ACC112 (cell line): ENCODE results near the gene NFKB1.

ENCODE experiments used
- H2AFZ ChIP-seq: fragments of 200-600 bp; sonication (generic); one replicate; pipeline ENCODE4 v1.6.0; 2017; ENCODE audit warnings: antibody characterized with exemption, low read length; ENCODE audit not compliant: unreplicated experiment
- H3K27ac ChIP-seq: fragments of 200-600 bp; sonication (generic); 2 replicates; pipeline ENCODE4 v1.5.1; 2014; ENCODE audit warnings: low read depth, mild to moderate bottlenecking, antibody characterized with exemption, low read length, moderate library complexity
- H3K27me3 ChIP-seq: fragments of 200-600 bp; sonication (generic); 2 replicates; pipeline ENCODE4 v1.6.1; 2014; ENCODE audit warnings: mild to moderate bottlenecking, antibody characterized with exemption, low read length, moderate library complexity, mixed read lengths; ENCODE audit not compliant: insufficient read depth
- H3K36me3 ChIP-seq: fragments of 200-600 bp; sonication (generic); 2 replicates; pipeline ENCODE4 v1.6.1; 2016; ENCODE audit warnings: mild to moderate bottlenecking, antibody characterized with exemption, low read length, moderate library complexity, mixed read lengths; ENCODE audit not compliant: insufficient read depth
- H3K4me1 ChIP-seq: fragments of 200-600 bp; sonication (generic); one replicate; pipeline ENCODE4 v1.6.1; 2016; ENCODE audit warnings: low read length, mixed read lengths; ENCODE audit not compliant: insufficient read depth, unreplicated experiment, control insufficient read depth
- H3K4me3 ChIP-seq: fragments of 200-600 bp; sonication (generic); 2 replicates; pipeline ENCODE4 v1.5.1; 2014; ENCODE audit warnings: mild to moderate bottlenecking, low read depth, low read length
- H3K79me2 ChIP-seq: fragments of 200-600 bp; sonication (generic); one replicate; pipeline ENCODE4 v1.6.0; 2016; ENCODE audit warnings: low read length; ENCODE audit not compliant: control insufficient read depth, unreplicated experiment, insufficient read depth

Gene NFKB1

DNA sequence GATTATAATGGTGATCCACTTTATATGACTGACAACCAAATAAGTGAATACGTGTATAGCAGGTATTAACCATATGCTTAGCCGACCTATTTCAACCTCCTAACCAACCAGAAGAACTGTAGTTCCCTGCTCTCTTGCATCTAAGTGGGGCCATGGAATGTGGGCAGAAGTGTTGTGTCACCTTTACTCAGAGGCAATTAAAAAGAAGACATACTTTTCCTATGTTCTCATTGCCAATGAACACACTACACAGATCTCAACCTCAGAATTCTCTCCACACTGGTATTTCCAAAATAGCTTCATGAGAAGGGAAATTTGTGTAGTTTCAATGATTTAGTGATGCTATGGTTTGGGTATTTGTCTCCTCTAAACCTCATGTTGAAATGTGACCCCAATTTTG lies 3.2 kb upstream of the NFKB1 start:
- H3K27ac ChIP-seq = no peak overlapping the region
- H3K4me3 ChIP-seq = no peak overlapping the region
- H3K27me3 ChIP-seq = no peaks in the 10 kb centered on the region
- peaks cover 7% of the 10 kb centered on the region for H3K4me1 ChIP-seq
- H2AFZ ChIP-seq = no peak overlapping the region
- peaks cover 22% of the 10 kb centered on the region for H3K79me2 ChIP-seq
- H3K36me3 ChIP-seq = no peaks in the 10 kb centered on the region

DNA sequence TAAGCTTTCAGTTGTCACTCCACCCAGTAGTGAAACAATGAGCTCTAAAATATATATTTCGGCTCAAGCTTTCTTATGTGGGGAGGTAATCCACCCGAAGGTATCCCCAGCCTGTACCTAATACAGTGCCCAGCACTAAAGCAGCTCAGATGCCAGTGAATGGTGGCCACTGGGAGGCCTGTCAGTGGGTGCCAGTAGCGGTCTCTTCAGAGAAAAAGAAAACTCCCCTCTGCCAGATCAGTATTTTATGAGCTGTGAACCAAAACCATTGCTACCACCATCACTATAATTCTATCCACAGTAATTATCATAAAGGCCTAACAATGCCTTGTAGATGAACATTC lies 835 bp upstream of the NFKB1 start:
- Histone ChIP-seq H3K27ac (peak overlapping the region; percentile 91), H3K79me2 (peaks cover 45% of the 10 kb centered on the region), H3K36me3 (no peaks in the 10 kb centered on the region), H3K4me3 (peak overlapping the region; percentile 84), H2AFZ (peak overlapping the region; percentile 58), H3K4me1 (peaks cover 23% of the 10 kb centered on the region), H3K27me3 (no peaks in the 10 kb centered on the region)

DNA sequence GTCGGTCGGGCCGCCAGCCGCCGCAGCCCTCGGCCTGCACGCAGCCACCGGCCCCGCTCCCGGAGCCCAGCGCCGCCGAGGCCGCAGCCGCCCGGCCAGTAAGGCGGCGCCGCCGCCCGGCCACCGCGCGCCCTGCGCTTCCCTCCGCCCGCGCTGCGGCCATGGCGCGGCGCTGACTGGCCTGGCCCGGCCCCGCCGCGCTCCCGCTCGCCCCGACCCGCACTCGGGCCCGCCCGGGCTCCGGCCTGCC lies 213 bp downstream of the NFKB1 start:
- H3K27ac ChIP-seq = peak overlapping the region; percentile 91
- H3K27me3 ChIP-seq = no peaks in the 10 kb centered on the region
- peak overlapping the region; percentile 58 for H2AFZ ChIP-seq
- H3K79me2 ChIP-seq = peaks cover 54% of the 10 kb centered on the region
- peaks cover 31% of the 10 kb centered on the region for H3K4me1 ChIP-seq
- no peaks in the 10 kb centered on the region for H3K36me3 ChIP-seq
- H3K4me3 ChIP-seq = peak overlapping the region; percentile 84

DNA sequence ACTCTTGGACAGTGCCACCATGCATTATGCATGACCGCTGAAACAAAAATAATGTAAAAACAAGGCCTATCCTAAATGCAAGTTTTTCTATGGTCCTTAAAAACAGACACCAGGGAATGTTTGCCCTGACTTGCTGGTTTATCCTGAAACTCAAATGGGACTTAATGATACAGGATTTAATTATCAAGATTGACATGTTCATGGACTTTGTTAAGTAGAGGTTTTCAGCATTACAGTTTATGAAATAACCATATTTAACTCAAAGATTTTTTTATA lies 1.3 kb downstream of the NFKB1 start:
- Histone ChIP-seq H3K79me2 (peaks cover 63% of the 10 kb centered on the region), H3K4me1 (peaks cover 31% of the 10 kb centered on the region), H2AFZ (no peak overlapping the region), H3K27me3 (no peaks in the 10 kb centered on the region), H3K27ac (peak overlapping the region; percentile 91; the same call in 1 of the 2 replicates), H3K36me3 (no peaks in the 10 kb centered on the region), H3K4me3 (peak overlapping the region; percentile 84)

DNA sequence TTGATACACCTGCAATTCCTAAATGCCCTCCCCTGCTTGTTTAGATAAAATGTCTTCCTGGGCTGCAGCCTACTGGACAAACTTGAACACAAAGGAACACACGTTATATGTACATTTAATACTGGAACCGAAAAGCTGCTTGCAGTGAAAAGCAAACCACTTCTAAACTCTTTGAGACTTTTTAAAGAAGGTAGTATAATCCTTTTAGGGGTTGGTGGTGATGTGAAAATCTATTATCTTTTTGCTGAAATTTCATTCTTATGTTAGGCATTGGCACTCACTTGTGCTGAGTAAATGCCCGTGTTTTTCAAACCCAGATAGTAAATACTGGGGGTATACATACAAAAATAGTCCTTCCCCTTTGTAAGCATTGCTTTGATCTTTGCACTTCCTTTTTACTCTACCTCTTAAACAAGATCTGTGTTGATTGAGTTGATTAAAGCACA lies 2.2 kb downstream of the NFKB1 start:
- Histone ChIP-seq H3K4me3 (peak overlapping the region; percentile 84), H2AFZ (no peak overlapping the region), H3K27ac (no peak overlapping the region), H3K36me3 (no peaks in the 10 kb centered on the region), H3K79me2 (peaks cover 69% of the 10 kb centered on the region), H3K4me1 (peaks cover 31% of the 10 kb centered on the region), H3K27me3 (no peaks in the 10 kb centered on the region)

DNA sequence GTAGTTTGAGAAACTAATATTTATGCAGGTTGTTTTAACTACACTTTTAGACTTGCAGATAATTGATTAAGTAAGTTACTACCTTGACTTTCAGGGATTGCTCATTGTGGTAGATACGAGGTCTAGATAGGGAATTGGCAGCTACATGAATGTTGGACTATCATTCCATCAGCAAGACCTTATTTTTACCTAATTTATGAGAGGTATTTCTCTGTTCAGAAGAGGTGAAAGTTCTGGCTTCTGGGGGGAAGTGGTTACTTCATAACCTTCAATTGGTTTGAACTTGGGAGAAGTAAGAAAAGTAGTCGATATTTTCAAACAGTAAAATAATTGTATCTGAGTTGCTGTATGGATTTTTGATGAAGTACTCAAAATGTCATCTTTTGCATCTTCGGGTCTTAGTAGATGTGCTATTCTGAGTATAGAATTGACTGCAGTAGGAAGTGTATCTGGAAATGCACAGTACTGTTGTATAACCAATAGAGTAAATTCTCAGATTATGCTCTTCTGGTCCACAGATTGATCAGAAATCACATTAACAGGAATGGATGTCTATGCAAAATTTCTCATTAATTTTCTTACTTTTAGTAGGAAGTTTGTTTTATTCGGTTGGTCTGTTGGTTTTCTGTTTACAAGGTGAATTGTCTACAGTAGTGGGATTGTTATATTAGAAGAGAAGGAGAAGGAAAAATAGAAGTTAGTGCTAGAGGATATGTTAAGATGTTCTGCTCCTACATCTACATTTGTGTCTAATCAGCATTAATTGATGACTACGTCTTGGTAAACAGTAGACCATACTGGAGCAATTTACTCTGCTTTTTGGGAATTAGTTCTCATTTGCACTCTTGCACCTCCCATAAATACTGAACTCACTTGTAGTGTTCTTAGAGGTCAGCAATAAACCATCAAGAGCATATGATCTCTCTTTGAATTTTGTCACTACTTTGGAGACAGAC lies 3.0 kb downstream of the NFKB1 start:
- Histone ChIP-seq H3K27me3 (no peaks in the 10 kb centered on the region), H2AFZ (no peak overlapping the region), H3K4me3 (peak overlapping the region; percentile 84), H3K4me1 (peaks cover 31% of the 10 kb centered on the region), H3K27ac (no peak overlapping the region), H3K79me2 (peaks cover 77% of the 10 kb centered on the region), H3K36me3 (no peaks in the 10 kb centered on the region)

DNA sequence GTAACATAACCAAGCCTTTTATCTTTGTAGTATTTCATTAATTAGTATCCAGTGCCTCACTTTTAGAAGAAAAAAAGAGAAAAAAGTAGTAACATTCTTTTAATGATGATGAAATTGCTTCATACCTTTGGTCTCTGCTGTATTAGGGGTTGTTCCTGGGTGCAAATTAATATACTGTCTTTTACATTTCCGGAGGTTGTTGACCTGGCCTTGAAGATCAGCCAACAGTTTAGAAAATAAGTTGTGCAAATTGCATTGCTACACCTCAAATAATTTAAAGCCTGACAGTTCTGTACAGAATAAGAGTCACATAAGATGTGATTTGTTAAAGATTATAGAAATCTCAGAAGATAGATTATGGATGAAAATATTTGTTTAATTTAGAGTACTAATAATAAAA lies 3.8 kb downstream of the NFKB1 start:
- H3K27ac ChIP-seq = no peak overlapping the region
- peaks cover 31% of the 10 kb centered on the region for H3K4me1 ChIP-seq
- H3K4me3 ChIP-seq = 0 out of 2 replicates have a peak overlapping the region, but pooled peaks have one; percentile 84

DNA sequence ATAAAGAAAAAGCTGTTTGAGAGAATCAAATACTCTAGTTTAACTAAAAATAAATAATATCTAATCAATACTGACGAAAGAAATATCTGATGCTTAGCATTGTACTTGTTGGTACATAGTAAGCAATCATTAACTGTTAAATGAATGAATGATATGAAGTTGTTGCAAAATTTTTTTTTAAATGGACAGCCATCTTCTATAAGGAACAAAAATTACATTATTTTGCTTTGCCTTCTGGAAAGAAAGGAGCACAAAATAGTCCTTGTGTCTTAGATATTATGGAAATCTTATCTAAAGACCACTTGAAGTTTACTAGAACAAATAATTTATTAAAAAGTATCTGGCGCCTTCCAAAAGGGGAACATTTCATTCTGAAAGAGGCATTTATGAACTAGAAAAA lies 4.5 kb downstream of the NFKB1 start:
- Histone ChIP-seq H3K27me3 (no peaks in the 10 kb centered on the region), H3K4me3 (no peak overlapping the region), H3K36me3 (no peaks in the 10 kb centered on the region), H3K27ac (no peak overlapping the region), H3K4me1 (peaks cover 24% of the 10 kb centered on the region), H2AFZ (no peak overlapping the region), H3K79me2 (peaks cover 86% of the 10 kb centered on the region)

More for the DNA sequence above, 3.8 kb downstream of the NFKB1 start:
- Histone ChIP-seq H2AFZ (no peak overlapping the region), H3K79me2 (peaks cover 85% of the 10 kb centered on the region), H3K36me3 (no peaks in the 10 kb centered on the region), H3K27me3 (no peaks in the 10 kb centered on the region)

DNA sequence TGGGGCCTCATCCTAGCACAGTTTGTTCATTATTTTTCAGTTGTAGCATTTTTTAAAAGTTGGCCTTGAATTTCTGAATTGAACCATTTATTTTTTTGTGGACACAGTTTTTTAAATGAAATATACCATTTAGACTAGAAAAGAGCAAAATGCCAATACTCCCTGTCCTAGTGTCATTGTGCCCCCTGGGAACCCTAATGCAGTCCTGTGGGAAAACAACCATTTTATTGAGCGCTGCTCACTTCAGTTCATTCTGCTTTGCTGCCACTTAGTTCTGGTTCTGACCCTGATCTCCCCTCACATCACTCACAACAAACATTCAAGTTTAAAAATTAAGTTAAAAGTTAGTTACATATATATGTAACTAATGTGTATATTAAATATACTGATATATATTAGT lies 5.4 kb downstream of the NFKB1 start:
- Histone ChIP-seq H3K27me3 (no peaks in the 10 kb centered on the region), H3K4me3 (no peak overlapping the region), H3K36me3 (no peaks in the 10 kb centered on the region), H3K4me1 (peaks cover 24% of the 10 kb centered on the region), H3K27ac (no peak overlapping the region), H2AFZ (no peak overlapping the region), H3K79me2 (peaks cover 93% of the 10 kb centered on the region)

DNA sequence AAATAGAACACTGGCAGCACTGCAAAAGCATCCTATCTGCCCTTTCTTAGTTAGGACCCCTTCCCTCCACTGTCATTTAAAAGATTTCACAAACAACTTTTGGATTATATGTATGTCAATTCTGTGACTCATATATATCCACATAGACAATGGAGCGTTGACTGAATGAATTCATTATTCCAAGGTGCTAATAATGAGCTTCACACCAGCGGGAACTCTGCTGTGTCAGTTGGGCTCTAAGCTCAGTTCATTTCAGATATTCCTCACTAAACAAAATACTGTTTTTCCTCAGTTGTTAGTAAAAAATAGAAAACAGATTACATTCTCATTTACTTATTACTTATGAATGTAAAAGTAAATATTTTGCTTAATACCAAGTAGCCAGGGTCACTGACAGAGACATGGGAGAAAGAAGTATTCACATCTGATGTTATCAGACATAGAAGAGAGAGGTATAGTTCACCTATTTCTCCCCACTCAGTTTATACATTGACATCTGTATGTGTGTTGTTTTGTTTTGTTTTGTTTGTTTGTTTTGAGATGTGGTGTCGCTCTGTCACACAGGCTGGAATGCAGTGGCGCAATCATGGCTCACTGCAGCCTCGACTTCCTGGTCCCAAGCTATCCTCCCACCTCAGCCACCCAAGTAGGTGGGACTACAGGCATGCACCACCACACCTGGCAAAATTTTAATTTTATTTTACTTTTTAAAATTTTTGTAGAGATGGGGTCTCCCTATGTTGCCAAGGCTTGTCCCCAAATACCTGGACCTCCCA lies 10.9 kb downstream of the NFKB1 start:
- Histone ChIP-seq H3K79me2 (peaks cover 79% of the 10 kb centered on the region), H3K27ac (no peak overlapping the region), H2AFZ (no peak overlapping the region), H3K36me3 (no peaks in the 10 kb centered on the region), H3K4me3 (no peak overlapping the region), H3K4me1 (no peaks in the 10 kb centered on the region), H3K27me3 (no peaks in the 10 kb centered on the region)
